Jurkat, Clone E6-1 (cell line): ENCODE results near the gene COPS7A. TPM values are rescaled to one million over a fixed set of nuclear protein-coding genes. Genes with fewer than 3 reads are reported as not detected.

Experiments used
- DNase-seq: peaks from one replicate; pipeline ENCODE4 v3.0.0-alpha.2; 2011; ENCODE audit warnings: low read depth, low spot score
- H3K4me3 ChIP-seq: 2 replicates; pipeline ENCODE4 v1.5.1; 2011; ENCODE audit warnings: mild to moderate bottlenecking, low read length, control low read depth, moderate library complexity
- polyA plus RNA-seq: library from polyadenylated mRNA; unstranded; fragments of >200 nt; gene quantifications from one replicate; pipeline ENCODE4 v1.2.1, GENCODE V29; 2012; ENCODE audit warnings: missing spikeins; ENCODE audit not compliant: insufficient read length, insufficient read depth

The COPS7A gene
- polyA plus RNA-seq: 48.5 TPM

- DNase-seq: peak; percentile 99
- H3K4me3 ChIP-seq: peak within 1 kb of the TSS; percentile 89
Observed at GRCh38 chr12:6723607-6724408, at the start of gene COPS7A. Gene COPS7A (plus strand): TSS chr12:6724046. CDS start chr12:6724657, 611 bp downstream.

- DNase-seq: no peak
- no peak overlapping the region for H3K4me3 ChIP-seq
Observed at GRCh38 chr12:6676962-6677361, 46.9 kb upstream of the COPS7A start.

- peak; percentile 64 for DNase-seq
- no peak overlapping the region for H3K4me3 ChIP-seq
Observed at GRCh38 chr12:6684609-6685008, 39.2 kb upstream of the COPS7A start.

GRCh38 chr12:6685814-6686213 is 38.0 kb upstream of the COPS7A start:
- DNase-seq: peak; percentile 54
- no peak overlapping the region for H3K4me3 ChIP-seq

- peak; percentile 92 for DNase-seq
- H3K4me3 ChIP-seq: peak overlapping the region; percentile 97
Observed at GRCh38 chr12:6688543-6688998, 35.3 kb upstream of the COPS7A start.

GRCh38 chr12:6688999-6689882 is 34.6 kb upstream of the COPS7A start, which contains the start of gene ZNF384:
Gene ZNF384 (minus strand): TSS chr12:6689375. CDS start chr12:6679520, 9,855 bp downstream.
- peak; percentile 99 for DNase-seq
- peak within 1 kb of the TSS; percentile 97 for H3K4me3 ChIP-seq

- H3K4me3 ChIP-seq: no peak overlapping the region
- DNase-seq: no peak
Observed at GRCh38 chr12:6691473-6691872, 32.4 kb upstream of the COPS7A start.

- no peak for DNase-seq
- H3K4me3 ChIP-seq: no peak overlapping the region
Observed at GRCh38 chr12:6692888-6693287, 31.0 kb upstream of the COPS7A start.

- DNase-seq: no peak
- H3K4me3 ChIP-seq: no peak overlapping the region
Observed at GRCh38 chr12:6693832-6694355, 30.0 kb upstream of the COPS7A start.

- no peak for DNase-seq
- no peak overlapping the region for H3K4me3 ChIP-seq
Observed at GRCh38 chr12:6694701-6695100, 29.1 kb upstream of the COPS7A start.

- DNase-seq: no peak
- H3K4me3 ChIP-seq: no peak overlapping the region
Observed at GRCh38 chr12:6695313-6696045, 28.4 kb upstream of the COPS7A start.

GRCh38 chr12:6696690-6697583 is 26.9 kb upstream of the COPS7A start:
- no peak overlapping the region for H3K4me3 ChIP-seq
- DNase-seq: no peak

GRCh38 chr12:6697584-6698351 is 26.1 kb upstream of the COPS7A start:
- H3K4me3 ChIP-seq: no peak overlapping the region
- no peak for DNase-seq

- no peak overlapping the region for H3K4me3 ChIP-seq
- DNase-seq: no peak
Observed at GRCh38 chr12:6698352-6699046, 25.3 kb upstream of the COPS7A start.

GRCh38 chr12:6699259-6699988 is 24.4 kb upstream of the COPS7A start:
- DNase-seq: no peak
- H3K4me3 ChIP-seq: no peak overlapping the region

- peak overlapping the region; percentile 39 for H3K4me3 ChIP-seq
- DNase-seq: no peak
Observed at GRCh38 chr12:6699989-6700645, 23.7 kb upstream of the COPS7A start.
